Activated naive CD8-positive, alpha-beta T cell (primary cell): ENCODE measurements around the gene KIF20B.
"Not testable (repeated sequence)": the region's sequence is repeated elsewhere in the genome, so short reads cannot be mapped to it uniquely, and the experiment has no call there.

Experiments used
- H3K27ac Mint-ChIP-seq: one replicate; pipeline ENCODE4 v1.8.0; 2021; ENCODE audit warnings: mixed read lengths
- H3K27me3 Mint-ChIP-seq: one replicate; pipeline ENCODE4 v1.8.0; 2021; ENCODE audit warnings: mixed read lengths
- H3K36me3 Mint-ChIP-seq: one replicate; pipeline ENCODE4 v1.8.0; 2021; ENCODE audit warnings: mixed read lengths
- H3K4me1 Mint-ChIP-seq: one replicate; pipeline ENCODE4 v1.8.0; 2021; ENCODE audit warnings: low read depth, mixed read lengths
- H3K4me3 Mint-ChIP-seq: one replicate; pipeline ENCODE4 v1.8.0; 2021; ENCODE audit warnings: mild to moderate bottlenecking, mixed read lengths
- H3K9me3 Mint-ChIP-seq: one replicate; pipeline ENCODE4 v1.8.0; 2021; ENCODE audit warnings: low read depth, mixed read lengths

The KIF20B gene

GRCh38 chr10:89815049-89815853 lies 113.9 kb downstream of the KIF20B start:
- H3K4me3 Mint-ChIP-seq: no peak overlapping the region
- peaks cover 3% of the 10 kb centered on the region for H3K9me3 Mint-ChIP-seq
- H3K36me3 Mint-ChIP-seq: peaks cover 6% of the 10 kb centered on the region
- peaks cover 13% of the 10 kb centered on the region for H3K27me3 Mint-ChIP-seq
- no peaks in the 10 kb centered on the region for H3K4me1 Mint-ChIP-seq
- H3K27ac Mint-ChIP-seq: no peak overlapping the region

DNA sequence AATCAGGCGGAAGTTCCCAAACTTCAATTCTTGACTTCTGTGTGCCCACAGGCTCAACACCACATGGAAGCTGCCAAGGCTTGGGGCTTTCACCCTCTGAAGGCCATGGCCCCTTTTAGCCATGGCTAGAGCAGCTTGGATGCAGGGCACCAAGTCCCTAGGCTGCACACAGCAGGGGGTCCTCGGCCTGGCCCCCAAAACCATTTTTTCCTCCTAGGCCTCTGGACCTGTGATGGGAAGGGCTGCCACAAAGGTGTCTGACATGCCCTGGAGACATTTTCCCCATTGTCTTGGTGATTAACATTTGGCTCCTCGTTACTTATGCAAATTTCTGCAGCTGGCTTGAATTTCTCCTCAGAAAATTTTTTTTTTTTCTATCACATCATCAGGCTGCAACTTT lies 117.6 kb downstream of the KIF20B start:
- not testable (repeated sequence) for H3K27ac Mint-ChIP-seq

More for the DNA sequence above, 117.6 kb downstream of the KIF20B start:
- not testable (repeated sequence) for H3K4me1 Mint-ChIP-seq, H3K9me3 Mint-ChIP-seq, H3K36me3 Mint-ChIP-seq, H3K4me3 Mint-ChIP-seq
- peaks cover 13% of the 10 kb centered on the region for H3K27me3 Mint-ChIP-seq
